ENCODE measurements around the gene KLF7. TPM values are rescaled to one million over a fixed set of nuclear protein-coding genes. Genes with fewer than 3 reads are reported as not detected.

The KLF7 gene
- total RNA-seq, 1 donor from 2014 or later = 5.2 TPM

DNA sequence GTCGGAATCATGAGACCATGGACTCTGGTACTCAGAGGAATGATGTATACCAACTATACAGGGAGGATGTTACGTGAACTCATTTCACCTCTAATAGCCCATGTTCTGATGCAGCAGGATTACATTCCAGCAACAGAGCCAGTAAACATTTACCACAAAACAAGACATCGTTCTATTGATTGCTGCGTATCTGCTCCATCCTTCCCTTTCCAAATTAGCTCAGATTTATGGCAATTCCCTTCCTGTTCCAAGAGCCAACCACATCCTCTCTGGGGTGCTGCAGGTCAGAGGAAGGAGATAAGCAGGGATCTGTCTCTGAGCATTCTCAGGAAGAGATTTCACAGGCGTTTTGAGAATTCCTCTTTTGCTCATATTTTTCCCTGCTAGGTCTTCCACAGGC lies 98.3 kb downstream of the KLF7 start:
- Histone ChIP-seq H3K9ac (no peak overlapping the region), H3K4me2 (no peak overlapping the region), H3K27ac (no peak overlapping the region), H4K20me1 (ENCODE audit: low read depth) (no peaks in the 10 kb centered on the region), H2AFZ (replicated peaks) (peak overlapping the region; percentile 38), H3K4me3 (no peak overlapping the region), H3F3A (ENCODE audit: low read depth) (no peaks in the 10 kb centered on the region), H3K4me1 (peaks cover 11% of the 10 kb centered on the region), H3K79me2 (ENCODE audit: low read depth) (no peaks in the 10 kb centered on the region), H3K36me3 (no peaks in the 10 kb centered on the region), H3K27me3 (no peaks in the 10 kb centered on the region), H3K9me3 (ENCODE audit: low read depth) (no peaks in the 10 kb centered on the region)
- Mint-ChIP-seq H3K27me3 (ENCODE audit: insufficient read depth, low read depth) (peaks cover 4% of the 10 kb centered on the region), H3K9me3 (no peaks in the 10 kb centered on the region), H3K36me3 (no peaks in the 10 kb centered on the region), H3K4me1 (peaks cover 5% of the 10 kb centered on the region), H3K4me3 (no peak overlapping the region), H3K27ac (no peak overlapping the region)
- TF ChIP-seq EZH2 (IDR thresholded peaks at IDR 0.05) (no peak), EZH2phosphoT487 (IDR thresholded peaks at IDR 0.05) (no peak)
- TF ChIP-seq, protein P1, sequence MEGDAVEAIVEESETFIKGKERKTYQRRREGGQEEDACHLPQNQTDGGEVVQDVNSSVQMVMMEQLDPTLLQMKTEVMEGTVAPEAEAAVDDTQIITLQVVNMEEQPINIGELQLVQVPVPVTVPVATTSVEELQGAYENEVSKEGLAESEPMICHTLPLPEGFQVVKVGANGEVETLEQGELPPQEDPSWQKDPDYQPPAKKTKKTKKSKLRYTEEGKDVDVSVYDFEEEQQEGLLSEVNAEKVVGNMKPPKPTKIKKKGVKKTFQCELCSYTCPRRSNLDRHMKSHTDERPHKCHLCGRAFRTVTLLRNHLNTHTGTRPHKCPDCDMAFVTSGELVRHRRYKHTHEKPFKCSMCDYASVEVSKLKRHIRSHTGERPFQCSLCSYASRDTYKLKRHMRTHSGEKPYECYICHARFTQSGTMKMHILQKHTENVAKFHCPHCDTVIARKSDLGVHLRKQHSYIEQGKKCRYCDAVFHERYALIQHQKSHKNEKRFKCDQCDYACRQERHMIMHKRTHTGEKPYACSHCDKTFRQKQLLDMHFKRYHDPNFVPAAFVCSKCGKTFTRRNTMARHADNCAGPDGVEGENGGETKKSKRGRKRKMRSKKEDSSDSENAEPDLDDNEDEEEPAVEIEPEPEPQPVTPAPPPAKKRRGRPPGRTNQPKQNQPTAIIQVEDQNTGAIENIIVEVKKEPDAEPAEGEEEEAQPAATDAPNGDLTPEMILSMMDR (IDR thresholded peaks at IDR 0.05) = no peak
- DNase-seq (ENCODE audit: low spot score) = no peak

DNA sequence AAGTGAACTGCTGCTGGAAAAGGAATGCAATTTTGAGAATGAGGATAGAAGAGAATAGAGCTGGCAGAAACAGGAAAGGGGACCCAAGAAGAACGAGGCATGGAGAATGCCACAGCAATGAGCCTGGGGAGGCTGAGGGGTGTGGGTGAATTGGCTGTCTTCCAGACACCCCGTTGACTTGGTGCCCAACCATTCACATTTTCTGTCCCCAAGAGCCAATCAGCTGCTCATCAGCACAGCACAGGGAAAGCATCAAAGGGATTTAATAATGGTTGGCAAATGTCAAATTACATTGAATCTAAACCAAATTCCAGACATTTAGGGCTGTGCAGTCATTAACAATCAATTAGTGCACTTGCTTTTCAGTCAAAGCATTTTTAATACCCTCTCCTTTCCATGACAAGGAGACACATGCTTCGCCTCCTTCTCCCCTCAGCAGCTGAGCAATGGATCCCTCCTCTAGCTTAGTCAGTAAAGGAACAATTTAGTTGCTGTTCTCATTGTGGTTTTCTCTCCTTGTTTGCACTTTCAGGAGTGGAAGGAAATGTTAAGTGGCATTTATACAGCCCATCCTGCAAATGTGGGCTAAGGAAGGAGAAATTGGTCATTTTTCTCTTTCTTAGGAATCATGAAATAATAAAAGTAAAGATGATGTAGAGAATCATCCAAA lies 98.8 kb downstream of the KLF7 start:
- Histone ChIP-seq H3K4me1 (peaks cover 11% of the 10 kb centered on the region), H3K36me3 (no peaks in the 10 kb centered on the region), H3K27ac (no peak overlapping the region), H4K20me1 (ENCODE audit: low read depth) (no peaks in the 10 kb centered on the region), H3K4me2 (no peak overlapping the region), H3K9me3 (ENCODE audit: low read depth) (no peaks in the 10 kb centered on the region), H2AFZ (replicated peaks) (peak overlapping the region; percentile 80), H3K79me2 (ENCODE audit: low read depth) (no peaks in the 10 kb centered on the region), H3F3A (ENCODE audit: low read depth) (no peaks in the 10 kb centered on the region), H3K9ac (no peak overlapping the region), H3K27me3 (no peaks in the 10 kb centered on the region), H3K4me3 (no peak overlapping the region)
- no peaks in the 10 kb centered on the region for H3K9me3 Mint-ChIP-seq
- no peak overlapping the region for H3K27ac Mint-ChIP-seq
- no peak overlapping the region for H3K4me3 Mint-ChIP-seq
- TF ChIP-seq EZH2 (IDR thresholded peaks at IDR 0.05) = no peak
- TF ChIP-seq EZH2phosphoT487 (IDR thresholded peaks at IDR 0.05) = no peak
- TF ChIP-seq, protein P1 (IDR thresholded peaks at IDR 0.05) = no peak
- H3K4me1 Mint-ChIP-seq = peaks cover 5% of the 10 kb centered on the region
- peaks cover 4% of the 10 kb centered on the region for H3K27me3 Mint-ChIP-seq (ENCODE audit: insufficient read depth, low read depth)
- no peak for DNase-seq (ENCODE audit: low spot score)
- no peaks in the 10 kb centered on the region for H3K36me3 Mint-ChIP-seq

DNA sequence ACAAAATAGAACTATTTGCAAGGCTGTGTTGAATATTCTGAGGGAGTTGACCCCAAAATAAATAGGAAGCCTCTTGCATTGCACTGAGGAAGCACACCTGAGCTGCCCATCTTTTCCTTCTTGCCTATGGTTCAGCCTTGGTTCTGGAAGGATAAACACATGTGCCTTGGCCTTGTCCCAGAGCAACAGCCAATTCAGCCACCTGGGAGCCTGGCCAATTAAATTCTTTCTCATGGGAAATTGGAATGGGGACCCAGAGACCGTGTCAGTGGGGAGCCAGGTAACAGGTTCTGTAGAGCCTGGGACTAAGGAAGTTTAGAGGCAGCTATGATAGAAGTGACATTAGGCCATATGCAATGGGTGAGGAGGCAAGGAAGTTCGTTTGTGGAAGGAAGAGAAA lies 99.6 kb downstream of the KLF7 start:
- Histone ChIP-seq H3K27ac (no peak overlapping the region), H3K4me1 (peaks cover 11% of the 10 kb centered on the region), H4K20me1 (ENCODE audit: low read depth) (no peaks in the 10 kb centered on the region), H3K4me2 (no peak overlapping the region), H3F3A (ENCODE audit: low read depth) (no peaks in the 10 kb centered on the region), H2AFZ (replicated peaks) (no peak overlapping the region), H3K4me3 (no peak overlapping the region), H3K9me3 (ENCODE audit: low read depth) (no peaks in the 10 kb centered on the region), H3K9ac (no peak overlapping the region), H3K36me3 (no peaks in the 10 kb centered on the region), H3K79me2 (ENCODE audit: low read depth) (no peaks in the 10 kb centered on the region), H3K27me3 (no peaks in the 10 kb centered on the region)
- peaks cover 5% of the 10 kb centered on the region for H3K4me1 Mint-ChIP-seq
- no peak for DNase-seq (ENCODE audit: low spot score)
- H3K4me3 Mint-ChIP-seq = no peak overlapping the region
- no peaks in the 10 kb centered on the region for H3K9me3 Mint-ChIP-seq
- H3K27me3 Mint-ChIP-seq (ENCODE audit: insufficient read depth, low read depth) = peaks cover 4% of the 10 kb centered on the region
- H3K36me3 Mint-ChIP-seq = no peaks in the 10 kb centered on the region
- no peak overlapping the region for H3K27ac Mint-ChIP-seq
- TF ChIP-seq, protein P1 (IDR thresholded peaks at IDR 0.05) = no peak
- TF ChIP-seq EZH2phosphoT487 (IDR thresholded peaks at IDR 0.05) (no peak), EZH2 (IDR thresholded peaks at IDR 0.05) (no peak)

Measured in neural progenitor cell (in vitro differentiated cells).